ENCODE results near the gene CXCR1. TPM values are rescaled to one million over a fixed set of nuclear protein-coding genes. Genes with fewer than 3 reads are reported as not detected.
"Not testable (repeated sequence)": the region's sequence is repeated elsewhere in the genome, so short reads cannot be mapped to it uniquely, and the experiment has no call there.

Gene CXCR1
- total and polyA plus RNA-seq, 5 donors from 2014 or later = 0.08 to 0.94 (median 0.46) TPM; not detected in 1

DNA sequence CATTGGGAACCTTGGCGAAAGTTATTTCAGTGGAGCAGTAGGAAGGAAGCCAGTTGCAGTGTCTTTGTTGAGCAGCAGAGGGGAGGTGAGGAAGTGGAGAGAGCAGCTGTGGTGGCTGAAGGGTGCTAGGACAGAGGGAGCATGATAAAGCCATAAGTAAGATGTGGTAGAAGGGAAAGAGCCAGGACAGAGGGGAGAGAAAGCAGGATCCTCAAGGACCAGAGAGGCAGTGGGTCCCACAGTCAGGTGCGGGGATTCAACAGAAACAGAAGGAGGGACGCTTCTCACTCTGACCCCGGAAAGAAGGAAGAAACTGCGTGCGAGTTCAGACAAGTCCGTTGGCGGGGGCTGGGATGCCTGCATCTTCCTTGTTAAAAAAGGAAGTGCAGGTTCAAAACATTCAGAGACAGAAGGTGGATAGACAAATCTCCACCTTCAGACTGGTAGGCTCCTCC, 41.1 kb downstream of the CXCR1 start, which contains the start of gene CXCR2:
Gene CXCR2 (plus strand): TSS at position 403 of the 455 bp plus-strand sequence. CDS start 8,774 bp downstream, outside the sequence.
- peaks cover 42% of the 10 kb centered on the region for H3K27me3 Mint-ChIP-seq
- peaks cover 3% of the 10 kb centered on the region for H3K27me3 ChIP-seq (ENCODE audit: control insufficient read depth, insufficient read depth, low read length)
- peaks cover 0 to 4% of the 10 kb centered on the region in 2 experiments for H3K9me3 ChIP-seq (ENCODE audit: control insufficient read depth in 2 of 2, low read length in 2 of 2)
- DNase-seq (peak in 1 of 3 donors; percentile 19), ATAC-seq (ENCODE audit: low read depth in 2 of 2) (no peak)
- H3K9me3 Mint-ChIP-seq = peaks cover 0 to 23% (median 3%) of the 10 kb centered on the region in 7 donors
- H3K27ac ChIP-seq (ENCODE audit: insufficient read depth, low read length, poor library complexity, severe bottlenecking) = no peak within 1 kb of the TSS
- no peaks in the 10 kb centered on the region for H3K4me1 ChIP-seq (ENCODE audit: control insufficient read depth, insufficient read depth, low read length, poor library complexity, severe bottlenecking)
- peak within 1 kb of the TSS in 1 of 3 donors; percentile 5 for H3K27ac Mint-ChIP-seq
- H3K4me3 Mint-ChIP-seq = peak within 1 kb of the TSS in 2 of 4 donors; percentile 18 to 32
- H3K36me3 Mint-ChIP-seq = no peaks in the 10 kb centered on the region
- peaks cover 4 to 8% (median 5%) of the 10 kb centered on the region in 4 donors for H3K4me1 Mint-ChIP-seq
- H3K36me3 ChIP-seq (ENCODE audit: control insufficient read depth, insufficient read depth, low read length) = no peaks in the 10 kb centered on the region
- H3K4me3 ChIP-seq (ENCODE audit: low read depth, low read length) = no peak within 1 kb of the TSS

DNA sequence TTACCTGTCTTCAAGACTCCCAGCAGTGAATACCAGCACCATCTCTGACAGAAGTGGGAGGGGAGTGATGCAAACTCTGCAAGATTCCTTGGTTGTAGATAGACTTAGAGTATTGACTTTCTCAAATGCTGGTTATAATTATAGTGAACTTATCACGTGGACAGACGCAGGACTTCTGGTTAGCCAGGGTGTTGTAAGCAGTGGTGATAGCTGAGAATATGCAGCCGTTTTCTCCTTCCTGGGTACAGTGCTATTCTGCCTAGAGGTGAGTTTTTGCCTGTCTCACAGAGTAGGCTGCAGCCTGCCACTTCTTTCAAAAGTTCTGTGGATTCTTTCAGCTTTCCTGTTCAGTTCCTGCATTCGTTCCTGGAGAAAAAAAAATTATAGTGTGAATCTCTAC, 41.7 kb downstream of the CXCR1 start:
- Mint-ChIP-seq H3K27ac (no peak overlapping the region), H3K4me1 (peaks cover 4 to 8% (median 5%) of the 10 kb centered on the region in 4 donors), H3K9me3 (peaks cover 0 to 27% (median 3%) of the 10 kb centered on the region in 7 donors), H3K4me3 (peak overlapping the region in 2 of 4 donors; percentile 18 to 32), H3K27me3 (peaks cover 47% of the 10 kb centered on the region), H3K36me3 (no peaks in the 10 kb centered on the region)
- H3K4me3 ChIP-seq (ENCODE audit: low read depth, low read length) = no peak overlapping the region
- no peaks in the 10 kb centered on the region for H3K36me3 ChIP-seq (ENCODE audit: control insufficient read depth, insufficient read depth, low read length)
- H3K27ac ChIP-seq (ENCODE audit: insufficient read depth, low read length, poor library complexity, severe bottlenecking) = no peak overlapping the region
- DNase-seq = no peak
- H3K4me1 ChIP-seq (ENCODE audit: control insufficient read depth, insufficient read depth, low read length, poor library complexity, severe bottlenecking) = no peaks in the 10 kb centered on the region
- H3K9me3 ChIP-seq (ENCODE audit: control insufficient read depth in 2 of 2, low read length in 2 of 2) = peaks cover 0 to 4% of the 10 kb centered on the region in 2 experiments
- ATAC-seq (ENCODE audit: low read depth in 2 of 2) = no peak
- H3K27me3 ChIP-seq (ENCODE audit: control insufficient read depth, insufficient read depth, low read length) = peaks cover 3% of the 10 kb centered on the region

DNA sequence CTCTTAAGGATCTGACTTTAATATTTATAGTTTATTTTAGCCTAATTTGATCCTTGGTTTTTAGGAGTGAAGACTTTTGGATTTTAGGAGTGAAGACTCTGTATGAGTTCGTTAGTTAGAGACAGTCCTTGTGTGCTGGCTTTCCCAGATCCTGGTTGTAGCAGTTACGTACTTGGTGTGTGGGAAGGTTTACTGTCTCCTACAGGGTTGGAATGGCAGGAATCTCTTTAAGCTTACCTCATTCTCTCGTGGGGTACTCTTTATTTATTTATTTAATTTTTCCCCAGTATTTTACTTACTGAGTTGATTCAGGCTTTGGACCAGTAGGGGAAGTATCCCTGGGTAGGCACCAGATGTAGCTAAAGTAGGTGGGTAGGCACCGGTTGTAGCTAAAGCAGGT, 42.8 kb downstream of the CXCR1 start:
- H3K4me1 Mint-ChIP-seq = peaks cover 4 to 8% (median 5%) of the 10 kb centered on the region in 4 donors
- H3K27me3 ChIP-seq (ENCODE audit: control insufficient read depth, insufficient read depth, low read length) = peaks cover 3% of the 10 kb centered on the region
- no peak overlapping the region for H3K27ac Mint-ChIP-seq
- H3K36me3 Mint-ChIP-seq = no peaks in the 10 kb centered on the region
- ATAC-seq (ENCODE audit: low read depth in 2 of 2) = no peak
- H3K27me3 Mint-ChIP-seq = peaks cover 41% of the 10 kb centered on the region
- no peak overlapping the region for H3K4me3 ChIP-seq (ENCODE audit: low read depth, low read length)
- H3K36me3 ChIP-seq (ENCODE audit: control insufficient read depth, insufficient read depth, low read length) = no peaks in the 10 kb centered on the region
- no peaks in the 10 kb centered on the region for H3K4me1 ChIP-seq (ENCODE audit: control insufficient read depth, insufficient read depth, low read length, poor library complexity, severe bottlenecking)
- peaks cover 0 to 4% of the 10 kb centered on the region in 2 experiments for H3K9me3 ChIP-seq (ENCODE audit: control insufficient read depth in 2 of 2, low read length in 2 of 2)
- DNase-seq = no peak
- peaks cover 0 to 29% (median 5%) of the 10 kb centered on the region in 7 donors for H3K9me3 Mint-ChIP-seq
- H3K4me3 Mint-ChIP-seq = no peak overlapping the region
- H3K27ac ChIP-seq (ENCODE audit: insufficient read depth, low read length, poor library complexity, severe bottlenecking) = no peak overlapping the region

DNA sequence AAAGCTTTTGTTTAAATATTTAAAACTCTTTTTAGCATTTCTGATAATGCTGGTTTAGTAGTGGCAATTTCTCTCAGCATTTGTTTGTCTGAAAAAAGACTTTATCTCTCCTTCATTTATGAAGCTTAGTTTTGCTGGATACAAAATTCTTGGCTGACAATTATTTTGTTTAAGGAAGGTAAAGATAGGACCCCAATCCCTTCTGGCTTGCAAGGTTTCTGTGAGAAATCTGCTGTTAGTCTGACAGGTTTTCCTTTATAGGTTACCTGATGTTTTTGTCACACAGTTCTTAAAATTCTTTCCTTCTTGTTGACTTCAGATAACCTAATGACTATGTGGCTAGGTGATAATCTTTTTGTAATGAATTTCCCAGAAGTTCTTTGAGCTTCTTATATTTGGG, 44.5 kb downstream of the CXCR1 start:
- H3K9me3 Mint-ChIP-seq = peaks cover 0 to 39% (median 12%) of the 10 kb centered on the region in 7 donors

DNA sequence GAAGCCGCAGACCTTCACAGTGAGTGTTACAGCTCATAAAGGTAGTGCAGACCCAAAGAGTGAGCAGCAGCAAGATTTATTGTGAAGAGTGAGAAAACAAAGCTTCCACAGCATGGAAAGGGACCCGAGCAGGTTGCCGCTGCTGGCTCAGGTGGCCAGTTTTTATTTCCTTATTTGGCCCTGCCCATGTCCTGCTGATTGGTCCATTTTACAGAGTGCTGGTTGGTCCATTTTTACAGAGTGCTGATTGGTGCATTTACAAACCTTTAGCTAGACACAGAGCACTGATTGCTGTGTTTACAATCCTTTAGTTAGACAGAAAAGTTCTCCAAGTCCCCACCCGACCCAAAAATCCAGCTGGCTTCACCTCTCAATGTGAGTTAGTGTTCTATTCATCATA, 45.0 kb downstream of the CXCR1 start:
- not testable (repeated sequence) for H3K36me3 Mint-ChIP-seq; H3K4me1 ChIP-seq (ENCODE audit: control insufficient read depth, insufficient read depth, low read length, poor library complexity, severe bottlenecking); ATAC-seq (ENCODE audit: low read depth in 2 of 2); H3K4me1 Mint-ChIP-seq; H3K9me3 ChIP-seq (ENCODE audit: control insufficient read depth in 2 of 2, low read length in 2 of 2); H3K4me3 ChIP-seq (ENCODE audit: low read depth, low read length); H3K36me3 ChIP-seq (ENCODE audit: control insufficient read depth, insufficient read depth, low read length); H3K27me3 ChIP-seq (ENCODE audit: control insufficient read depth, insufficient read depth, low read length); DNase-seq; H3K27ac ChIP-seq (ENCODE audit: insufficient read depth, low read length, poor library complexity, severe bottlenecking); H3K27ac Mint-ChIP-seq; H3K4me3 Mint-ChIP-seq
- Mint-ChIP-seq H3K9me3 (peaks cover 0 to 44% (median 12%) of the 10 kb centered on the region in 7 donors), H3K27me3 (peaks cover 32% of the 10 kb centered on the region)

More for the DNA sequence above, 44.5 kb downstream of the CXCR1 start:
- not testable (repeated sequence) for H3K27me3 ChIP-seq (ENCODE audit: control insufficient read depth, insufficient read depth, low read length); H3K4me3 ChIP-seq (ENCODE audit: low read depth, low read length); ATAC-seq (ENCODE audit: low read depth in 2 of 2); H3K36me3 Mint-ChIP-seq; H3K36me3 ChIP-seq (ENCODE audit: control insufficient read depth, insufficient read depth, low read length); DNase-seq; H3K27ac ChIP-seq (ENCODE audit: insufficient read depth, low read length, poor library complexity, severe bottlenecking); H3K4me1 ChIP-seq (ENCODE audit: control insufficient read depth, insufficient read depth, low read length, poor library complexity, severe bottlenecking); H3K9me3 ChIP-seq (ENCODE audit: control insufficient read depth in 2 of 2, low read length in 2 of 2); H3K27ac Mint-ChIP-seq; H3K4me1 Mint-ChIP-seq; H3K4me3 Mint-ChIP-seq
- peaks cover 32% of the 10 kb centered on the region for H3K27me3 Mint-ChIP-seq

Other genes with a start within 250 kb of the CXCR1 start
- gene TNS1, start 164.0 kb downstream of the CXCR1 start, total RNA-seq = 0.49 TPM
- not detected for gene TNS1, start 164.0 kb downstream of the CXCR1 start, polyA plus RNA-seq
- gene RUFY4, start 97.7 kb downstream of the CXCR1 start, total RNA-seq = 2.1 TPM
- under 1 TPM in 1 of 4 donors, not detected in 3; 0.15 TPM for gene RUFY4, start 97.7 kb downstream of the CXCR1 start, polyA plus RNA-seq
- not detected for gene CXCR2, start 40.9 kb downstream of the CXCR1 start, total RNA-seq
- gene CXCR2, start 40.9 kb downstream of the CXCR1 start, polyA plus RNA-seq = not detected
- 540 TPM for gene ARPC2, start 50.2 kb upstream of the CXCR1 start, total RNA-seq
- gene ARPC2, start 50.2 kb upstream of the CXCR1 start, polyA plus RNA-seq = 1,000 to 10,000 TPM in 2 of 4 donors, 100 to 1,000 TPM in 2; 741 to 1,050 (median 910) TPM
- gene GPBAR1, start 94.1 kb upstream of the CXCR1 start, total RNA-seq = 1.2 TPM
- gene GPBAR1, start 94.1 kb upstream of the CXCR1 start, polyA plus RNA-seq = not detected
- 55.8 TPM for gene AAMP, start 103.2 kb upstream of the CXCR1 start, total RNA-seq
- 10 to 100 TPM; 84.8 to 92.2 (median 87.8) TPM for gene AAMP, start 103.2 kb upstream of the CXCR1 start, polyA plus RNA-seq
- 21.9 TPM for gene PNKD, start 103.6 kb upstream of the CXCR1 start, total RNA-seq
- 100 to 1,000 TPM in 1 of 4 donors, 10 to 100 TPM in 3; 96.2 to 107 (median 98.8) TPM for gene PNKD, start 103.6 kb upstream of the CXCR1 start, polyA plus RNA-seq
- gene TMBIM1, start 125.5 kb upstream of the CXCR1 start, total RNA-seq = 96.4 TPM
- 100 to 1,000 TPM; 161 to 180 (median 162) TPM for gene TMBIM1, start 125.5 kb upstream of the CXCR1 start, polyA plus RNA-seq
- not detected for gene CATIP, start 189.9 kb upstream of the CXCR1 start, total RNA-seq
- gene CATIP, start 189.9 kb upstream of the CXCR1 start, polyA plus RNA-seq = not detected
- 0.54 TPM for gene SLC11A1, start 215.3 kb upstream of the CXCR1 start, total RNA-seq
- 1 to 10 TPM in 1 of 4 donors, under 1 TPM in 3; 0.47 to 1.4 (median 0.87) TPM for gene SLC11A1, start 215.3 kb upstream of the CXCR1 start, polyA plus RNA-seq
- 146 TPM for gene CTDSP1, start 232.9 kb upstream of the CXCR1 start, total RNA-seq
- gene CTDSP1, start 232.9 kb upstream of the CXCR1 start, polyA plus RNA-seq = 10 to 100 TPM; 18.8 to 29.4 (median 25.0) TPM